A375 (cell line): ENCODE measurements around the gene ECT2L. TPM values are rescaled to one million over a fixed set of nuclear protein-coding genes. Genes with fewer than 3 reads are reported as not detected.

Source experiments
- total RNA-seq: library from RNA; depleted of rRNA; stranded (reverse); fragments of >200 nt; shearing (Covaris generic); gene quantifications from 2 replicates; pipeline ENCODE4 v1.2.3, GENCODE V29; 2014; rRNA removed

The ECT2L gene, protein sequence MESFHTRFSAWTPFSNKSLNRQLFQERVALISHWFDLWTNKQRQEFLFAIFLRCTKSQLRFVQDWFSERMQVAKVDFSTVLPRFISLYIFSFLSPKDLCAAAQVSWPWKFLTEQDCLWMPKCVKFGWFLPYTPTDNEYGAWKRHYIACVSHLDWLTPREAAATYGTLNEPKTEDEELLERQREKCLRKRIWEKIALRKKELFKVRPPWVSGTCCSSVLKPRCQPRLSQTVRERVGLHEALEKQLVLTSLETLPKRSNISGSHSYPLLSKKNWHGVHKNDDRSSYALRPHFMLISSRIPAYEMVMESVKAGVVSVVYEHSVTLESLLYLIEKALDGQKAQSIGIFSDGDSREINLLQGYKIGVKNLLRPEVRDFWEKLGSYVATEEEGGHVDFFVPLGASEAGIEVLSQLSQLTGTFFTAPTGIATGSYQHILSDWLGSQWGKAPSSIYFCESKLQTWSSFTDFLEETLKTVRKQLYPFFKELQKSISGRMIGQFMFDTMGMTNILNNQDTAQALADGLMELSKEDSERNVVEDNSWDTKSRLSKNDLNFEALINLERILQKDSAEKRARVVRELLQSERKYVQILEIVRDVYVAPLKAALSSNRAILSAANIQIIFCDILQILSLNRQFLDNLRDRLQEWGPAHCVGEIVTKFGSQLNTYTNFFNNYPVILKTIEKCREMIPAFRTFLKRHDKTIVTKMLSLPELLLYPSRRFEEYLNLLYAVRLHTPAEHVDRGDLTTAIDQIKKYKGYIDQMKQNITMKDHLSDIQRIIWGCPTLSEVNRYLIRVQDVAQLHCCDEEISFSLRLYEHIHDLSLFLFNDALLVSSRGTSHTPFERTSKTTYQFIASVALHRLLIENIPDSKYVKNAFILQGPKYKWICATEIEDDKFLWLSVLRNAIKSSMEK
- not detected in 2 replicates for total RNA-seq

DNA sequence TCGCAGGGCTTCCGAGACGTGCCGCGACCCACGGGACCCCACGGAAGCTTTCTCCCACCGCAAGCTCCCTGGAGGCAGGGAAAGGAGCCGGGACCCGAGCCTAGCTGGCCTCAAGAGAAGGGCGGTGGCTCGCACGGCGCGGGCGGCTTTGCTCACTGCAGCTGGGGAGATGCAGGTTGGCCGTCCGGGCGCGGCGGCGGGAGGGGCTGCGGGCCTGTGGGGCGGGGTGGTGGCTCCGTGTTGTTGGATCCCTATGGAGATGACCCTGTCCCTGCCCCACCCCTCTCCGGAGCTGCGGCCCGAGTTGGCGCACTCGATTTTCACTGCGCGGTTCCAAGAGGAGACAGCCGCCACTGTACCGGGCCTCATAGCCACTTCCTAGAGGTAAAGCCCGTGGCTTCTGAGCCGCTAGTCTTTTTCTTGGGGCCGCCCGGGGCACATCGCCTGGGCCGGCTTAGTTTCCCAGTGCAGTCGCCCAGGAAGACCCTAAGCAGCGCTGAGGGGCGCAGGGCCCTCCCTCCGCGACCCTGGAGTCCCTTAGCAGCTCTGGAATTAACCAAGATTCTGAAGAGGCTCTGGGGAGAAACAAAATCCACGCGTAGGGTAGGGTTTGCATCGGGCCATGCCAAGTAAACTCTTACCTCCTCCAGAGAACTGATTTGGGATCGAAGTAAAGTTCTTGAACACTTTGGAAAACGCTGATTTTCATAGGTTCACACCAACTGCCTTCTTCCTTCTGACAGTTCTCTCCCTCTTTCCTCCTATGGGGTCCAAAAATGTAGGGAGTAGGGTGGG, at the start of gene ECT2L:
ECT2L (plus strand) TSS at position 279 of the 795 bp plus-strand sequence. CDS start 17,188 bp downstream, outside the sequence.

GRCh38 chr6:138773177-138774091, 22.5 kb upstream of the ECT2L start, which contains the start of gene CCDC28A:
CCDC28A (plus strand) TSS chr6:138773769; CDS start chr6:138776121, 2,352 bp downstream.

Other genes starting within 250 kb of the ECT2L start
- 23.8 and 24.3 TPM in 2 replicates for gene CCDC28A, start 22.3 kb upstream of the ECT2L start, total RNA-seq
- gene REPS1, start 192.2 kb downstream of the ECT2L start, total RNA-seq = 17.4 and 21.7 TPM in 2 replicates
- 25.5 and 33.6 TPM in 2 replicates for gene ABRACL, start 232.7 kb downstream of the ECT2L start, total RNA-seq